SKM-1 treated with dmso at 0.1 percent for 144 hours (cell line): ENCODE data around the gene PHAF1.

ENCODE experiments used
- DNase-seq: peaks from one replicate; lab custom pipeline; 2025; ENCODE audit not compliant: unreplicated experiment; lab: John Stamatoyannopoulos, UW

Gene PHAF1

DNA sequence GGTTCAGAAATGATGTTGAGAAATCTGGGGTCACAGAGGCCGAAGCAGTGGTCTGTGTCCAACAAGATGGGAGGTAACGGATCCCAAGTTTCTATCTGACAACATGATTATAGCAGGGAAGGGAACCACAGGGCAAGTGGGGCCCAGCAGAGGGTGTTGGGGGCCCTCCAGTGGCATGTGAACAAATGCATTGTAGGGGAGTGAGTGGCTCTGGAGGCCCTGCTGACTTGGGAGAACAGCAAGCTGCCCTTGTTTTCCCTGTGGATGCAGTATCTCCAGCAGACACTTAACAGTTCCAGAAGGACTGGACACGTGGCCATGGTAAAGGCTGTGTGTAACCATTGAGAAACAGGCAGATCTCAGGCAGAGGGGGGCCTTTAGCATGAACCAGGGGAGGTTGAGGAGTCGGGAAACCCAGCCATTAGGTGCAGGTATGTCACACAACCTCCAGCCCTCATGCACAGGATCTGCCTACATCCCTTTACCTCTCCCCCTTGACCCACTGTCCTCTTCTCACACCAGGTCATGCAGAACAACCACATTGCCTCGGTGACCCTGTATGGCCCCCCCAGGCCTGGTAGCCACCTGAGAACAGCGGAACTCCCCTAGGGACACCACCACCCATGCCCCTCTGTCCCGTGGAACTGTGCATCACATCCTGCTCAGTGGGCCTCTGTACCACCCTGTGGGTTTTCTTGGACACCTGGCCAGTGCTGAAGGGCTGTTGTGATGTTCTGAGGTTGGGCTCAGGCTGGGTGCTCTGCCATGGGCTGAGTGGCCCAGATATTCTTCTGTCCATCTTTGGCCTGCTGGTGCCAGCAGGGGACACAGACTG is 37.0 kb downstream of the PHAF1 start:
- no peak for DNase-seq

DNA sequence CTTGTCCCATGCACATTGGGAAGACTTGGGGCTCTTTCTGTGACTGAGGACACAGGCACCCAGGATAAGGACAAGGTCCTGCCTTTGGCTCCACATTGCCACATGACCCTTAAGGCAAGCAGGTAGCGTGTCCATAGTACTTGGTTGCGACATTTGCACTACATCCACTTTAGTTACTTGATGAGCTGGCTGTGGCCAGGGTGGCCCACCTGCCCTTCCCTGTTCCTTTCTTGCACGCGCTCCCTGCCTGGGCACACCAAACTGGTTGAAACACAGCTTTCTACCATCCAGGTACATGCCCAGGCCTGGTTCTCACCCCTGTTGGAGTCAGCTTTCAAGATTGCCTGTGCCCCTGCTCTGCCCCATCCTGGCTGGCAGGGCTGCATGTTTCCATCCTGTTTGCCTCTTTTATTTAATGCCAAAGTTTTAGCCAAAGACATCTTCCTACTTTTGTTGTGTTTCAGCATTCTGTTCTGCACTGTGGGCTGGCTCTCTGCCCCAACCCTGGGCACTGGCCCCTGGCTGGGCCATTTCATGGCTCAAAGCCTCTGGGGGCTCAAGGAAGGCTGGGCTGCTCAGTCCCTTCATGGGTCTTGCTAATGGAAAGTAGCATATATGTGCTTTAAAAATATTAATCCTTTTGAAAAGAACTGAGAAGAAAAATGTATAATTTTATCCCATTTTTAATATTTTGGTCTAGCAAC is 37.8 kb downstream of the PHAF1 start:
- DNase-seq = no peak

DNA sequence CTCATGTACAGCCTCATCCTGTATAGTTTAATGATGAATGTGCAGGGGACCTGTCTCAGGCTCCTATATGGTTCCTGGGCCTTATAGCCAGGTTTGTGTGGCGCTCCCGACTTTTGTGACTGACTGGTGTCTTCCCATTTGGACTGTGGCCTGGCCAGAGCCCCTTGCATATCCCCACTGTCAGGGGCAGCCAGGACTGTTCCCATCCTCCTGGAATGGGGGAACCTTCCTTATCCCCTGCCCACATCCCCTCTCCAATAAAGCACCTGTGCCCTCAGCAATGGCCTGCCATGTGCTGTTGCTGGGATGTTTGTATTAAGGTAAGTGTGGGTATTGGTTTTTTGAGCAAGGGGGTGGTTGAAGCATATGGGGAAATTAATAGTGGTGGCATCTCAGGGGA is 38.5 kb downstream of the PHAF1 start:
- no peak for DNase-seq

DNA sequence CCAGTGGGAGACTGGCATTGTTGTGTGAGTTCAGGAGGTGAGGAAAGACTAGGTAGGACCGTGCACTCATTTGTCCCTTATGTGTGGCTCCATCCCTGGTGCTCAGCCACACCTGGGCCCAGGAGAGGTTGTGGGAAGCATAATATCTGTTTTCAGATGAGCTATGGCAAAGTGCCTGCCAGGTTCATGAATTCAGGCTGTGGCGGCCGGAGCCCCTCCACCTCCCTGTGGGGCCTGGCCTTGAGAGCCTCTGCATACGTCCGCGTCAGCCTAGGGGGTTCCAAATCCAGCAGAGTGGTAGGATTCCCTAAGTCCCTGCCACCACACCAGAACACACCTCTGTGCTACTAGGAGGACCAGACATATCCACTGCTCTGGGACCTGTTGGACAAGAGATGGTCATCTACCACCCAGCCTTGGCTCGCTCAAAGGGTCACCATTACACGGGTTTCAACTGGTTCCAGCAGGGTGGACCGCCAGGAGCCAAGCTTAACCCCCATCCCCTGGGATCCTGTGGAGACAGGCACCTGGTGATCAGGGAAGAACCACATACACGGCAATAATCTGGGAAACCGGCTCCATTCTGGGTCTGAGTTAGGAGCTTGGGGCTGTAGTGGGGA is 39.0 kb downstream of the PHAF1 start:
- DNase-seq = no peak

DNA sequence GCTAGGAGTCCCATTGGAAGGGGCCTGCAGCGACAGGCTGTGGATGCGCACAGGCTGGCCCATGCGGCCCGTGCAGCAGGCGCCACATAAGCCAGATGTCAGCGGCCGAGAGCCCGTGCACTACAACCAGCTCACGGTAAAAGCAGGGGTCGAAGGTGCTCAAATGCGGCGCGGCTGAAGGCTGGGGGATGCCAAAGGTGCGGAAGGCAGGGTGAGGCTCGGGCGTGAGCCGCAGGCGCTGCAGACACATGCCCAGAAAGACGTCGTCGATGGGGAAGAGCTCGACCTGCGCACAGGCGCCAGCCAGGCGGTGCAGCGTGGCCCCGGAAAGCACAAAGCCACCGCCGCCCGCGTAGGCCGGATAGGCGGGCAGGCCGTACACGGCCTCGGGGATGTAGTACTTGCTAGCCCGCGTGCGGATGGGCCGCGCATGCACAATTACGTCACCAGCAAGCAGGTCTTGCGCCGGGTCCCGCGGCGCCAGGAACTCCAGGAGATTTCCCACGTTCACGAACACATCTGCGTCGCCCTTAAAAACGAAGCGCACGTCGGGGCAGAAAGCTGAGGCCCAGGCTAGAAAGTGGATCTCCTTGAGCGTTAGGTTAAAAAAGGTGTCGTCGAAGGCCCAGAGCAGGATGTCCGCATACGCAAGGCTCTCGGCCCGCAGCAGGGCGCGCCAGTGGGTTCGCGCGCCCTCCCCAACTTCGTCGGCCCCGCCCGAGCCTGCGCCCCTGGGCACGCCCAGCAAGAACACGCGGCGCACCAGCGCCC is 39.7 kb downstream of the PHAF1 start:
- no peak for DNase-seq

DNA sequence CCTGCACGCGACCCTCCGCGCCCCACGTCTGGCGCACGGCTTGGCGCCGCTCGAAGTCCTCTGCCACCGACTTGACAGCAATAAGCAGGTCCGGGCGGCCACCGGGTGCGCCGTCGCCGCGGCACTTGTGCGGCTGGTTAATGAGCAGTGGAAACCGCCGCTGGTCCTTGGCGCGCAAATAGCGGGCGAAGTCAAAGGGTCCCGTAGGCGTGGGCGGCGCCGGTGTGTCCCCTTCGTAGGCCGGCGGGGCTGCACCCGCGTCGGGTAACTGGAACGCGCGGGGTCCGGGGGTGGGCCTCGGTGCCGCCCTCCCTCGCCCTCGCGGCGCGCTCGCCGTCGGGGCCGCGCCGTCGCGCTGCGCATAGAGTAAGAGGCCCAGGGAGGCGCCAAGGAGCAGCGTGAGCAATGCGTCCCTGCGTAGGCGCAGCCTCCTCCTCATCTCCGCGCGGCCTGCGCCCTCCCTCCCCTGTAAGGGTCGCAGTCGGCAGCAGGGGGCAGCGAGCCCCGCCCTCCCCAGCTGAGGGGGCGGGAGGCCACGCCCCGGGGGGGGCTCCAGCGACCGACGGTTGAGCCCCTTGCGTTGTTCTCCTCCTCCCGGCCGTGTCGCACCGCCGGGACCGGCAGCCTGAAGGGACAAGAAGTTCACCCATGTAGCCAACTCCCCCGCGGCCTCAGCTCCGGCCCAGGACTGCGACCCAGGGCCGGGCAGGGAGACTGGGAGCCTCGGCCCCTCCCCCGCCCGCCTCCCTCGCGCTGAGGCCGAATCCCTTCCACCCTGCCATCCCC is 40.5 kb downstream of the PHAF1 start:
- no peak for DNase-seq

GRCh38 chr16:67150833-67151396 is 41.2 kb downstream of the PHAF1 start, which contains the start of gene B3GNT9:
Gene B3GNT9 (minus strand): TSS chr16:67150998. CDS start chr16:67150485, 513 bp downstream.
- DNase-seq = no peak

- DNase-seq = no peak
These were observed 41.8 kb downstream of the PHAF1 start for GRCh38 chr16:67151431-67152097.

DNA sequence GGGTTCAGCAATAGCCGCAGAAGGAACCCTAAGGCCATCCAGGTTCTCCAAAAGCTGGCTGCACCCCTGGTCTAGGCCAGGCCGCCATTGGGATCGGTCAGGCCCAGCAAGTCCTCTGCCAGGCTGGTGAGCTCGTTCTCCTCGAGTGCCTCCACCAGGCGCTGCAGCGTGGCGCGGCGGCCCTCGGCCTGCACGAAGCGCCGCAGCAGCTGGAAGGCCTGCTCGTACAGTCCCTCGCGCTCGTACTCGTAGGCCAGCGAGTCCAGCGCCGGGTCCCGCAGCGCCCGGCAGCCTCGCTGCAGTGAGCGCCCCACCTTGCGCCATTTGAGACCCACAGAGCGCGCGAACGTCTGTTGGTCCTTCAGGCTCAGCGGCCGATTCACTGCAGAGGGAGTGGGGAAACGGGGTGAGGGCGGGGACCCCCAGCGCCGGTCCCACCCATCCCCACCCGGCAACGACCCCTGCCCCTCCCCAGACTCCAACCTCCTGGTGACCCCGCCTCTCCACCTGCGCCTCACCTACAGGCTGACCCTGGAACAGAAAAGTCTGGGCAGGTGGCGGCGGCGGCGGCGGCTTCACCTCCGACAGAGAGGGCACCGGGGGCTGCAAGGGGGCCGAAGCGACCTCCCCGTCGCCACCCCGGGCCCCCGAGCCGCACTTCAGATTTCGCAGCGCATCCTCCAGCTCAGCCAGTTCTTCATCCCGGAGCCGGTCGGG is 45.0 kb downstream of the PHAF1 start:
- DNase-seq = no peak

DNA sequence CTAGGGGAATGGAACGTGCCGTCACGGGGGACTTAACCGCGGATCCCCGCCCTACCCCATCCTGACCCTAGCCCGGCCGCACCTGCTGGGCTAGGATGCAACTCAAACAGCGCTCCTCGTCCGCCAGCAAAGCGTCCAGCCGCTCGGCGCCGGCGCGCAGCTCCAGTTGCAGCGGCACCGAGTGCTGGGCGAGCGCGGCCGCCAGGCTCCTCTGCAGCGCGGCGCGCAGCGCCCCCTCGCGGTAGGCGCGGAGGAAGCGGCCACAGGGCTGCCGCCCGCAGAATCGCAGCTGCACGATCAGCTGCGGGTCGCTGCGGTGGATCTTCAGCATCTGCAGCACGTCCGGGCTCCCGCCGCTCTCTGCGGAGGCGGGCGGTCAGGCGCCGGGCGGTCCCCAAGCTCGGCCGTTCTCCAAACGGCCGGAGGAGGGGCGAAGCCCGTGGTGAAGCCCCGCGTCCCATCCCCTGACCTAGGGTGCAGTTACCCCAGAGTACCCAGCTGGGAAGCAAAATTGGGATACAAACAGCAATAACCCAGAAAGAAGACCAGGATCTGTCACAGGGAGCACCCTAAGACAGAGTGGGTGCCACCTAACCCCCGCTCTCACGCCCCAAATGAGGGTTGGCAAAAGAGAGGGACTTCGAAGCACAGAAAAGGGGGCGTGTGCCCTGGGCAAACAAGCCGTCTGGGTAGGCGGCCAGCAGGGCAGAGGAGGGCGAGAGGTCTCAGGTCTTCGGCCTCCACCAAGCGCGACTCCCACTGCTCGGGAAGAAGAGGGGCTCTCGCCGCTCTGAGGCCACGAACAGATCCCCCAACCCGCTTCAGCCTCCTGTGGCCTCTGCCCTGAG is 45.8 kb downstream of the PHAF1 start:
- DNase-seq = peak; percentile 58

GRCh38 chr16:67156143-67156844 is 46.6 kb downstream of the PHAF1 start:
- no peak for DNase-seq

DNA sequence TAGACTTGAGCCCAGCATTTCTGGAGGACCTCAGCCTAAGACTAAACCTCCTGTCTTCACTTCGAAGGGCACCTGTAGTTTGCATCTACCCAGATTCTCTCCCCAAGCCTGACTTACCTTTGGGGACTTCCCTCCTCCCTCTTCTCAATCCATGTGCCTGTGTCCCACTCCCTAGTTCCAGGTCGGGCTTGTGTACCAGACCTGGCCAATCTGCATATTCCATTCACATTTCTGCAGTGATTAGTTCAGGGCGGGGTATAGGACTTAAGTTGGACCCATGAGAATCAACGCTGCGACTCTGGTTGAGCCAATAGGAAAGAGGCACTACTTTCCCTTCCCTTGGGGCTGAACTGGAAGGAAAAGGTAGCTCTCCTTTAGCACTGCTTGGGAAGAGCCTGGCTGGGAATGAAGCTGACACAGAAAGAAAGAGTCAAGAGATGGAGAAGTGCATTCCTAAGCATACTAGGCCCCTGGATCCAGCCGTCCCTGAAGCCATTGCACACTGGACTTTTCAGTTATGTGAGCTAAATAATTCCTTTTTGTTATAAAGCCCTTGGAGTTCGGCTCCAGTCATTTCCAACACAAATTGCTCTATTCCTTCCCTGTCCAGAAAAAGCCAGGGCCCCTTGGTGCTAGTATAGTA is 47.5 kb downstream of the PHAF1 start:
- DNase-seq = no peak

DNA sequence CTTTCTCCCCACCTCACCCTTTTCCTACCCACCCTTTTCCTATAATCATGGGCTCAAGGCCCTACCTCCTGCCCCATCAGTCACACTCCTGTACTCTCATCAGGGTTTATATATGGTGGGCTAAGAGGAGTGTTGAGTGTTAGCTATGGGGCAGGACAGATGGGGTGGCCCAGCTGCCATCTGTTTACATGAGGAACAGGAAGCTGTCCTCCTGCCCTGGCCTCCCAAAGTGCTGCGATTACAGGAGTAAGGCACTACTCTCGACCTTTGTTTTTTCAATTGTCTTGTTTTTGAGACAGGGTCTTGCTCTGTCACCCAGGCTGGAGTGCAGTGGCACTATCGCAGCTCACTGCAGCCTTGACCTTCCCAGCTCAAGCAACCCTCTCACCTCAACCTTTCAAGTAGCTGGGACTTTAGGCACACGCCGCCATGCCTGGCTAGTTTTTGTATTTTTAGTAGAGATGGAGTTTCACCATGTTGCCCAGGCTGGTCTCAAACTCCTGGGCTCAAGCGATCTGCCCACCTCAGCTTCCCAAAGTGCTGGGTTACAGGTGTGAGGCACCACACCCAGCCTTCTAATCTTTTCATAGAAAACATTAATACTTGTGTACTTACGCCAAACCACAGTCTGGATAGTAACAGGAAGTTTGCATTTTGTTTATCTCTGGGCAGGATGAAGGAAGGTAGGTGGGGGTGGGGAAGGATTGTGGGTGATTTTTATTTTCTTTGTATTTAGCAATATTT is 48.3 kb downstream of the PHAF1 start:
- DNase-seq = no peak

- DNase-seq = no peak
These were observed 49.2 kb downstream of the PHAF1 start for GRCh38 chr16:67158637-67159600.

GRCh38 chr16:67161595-67162058 is 51.9 kb downstream of the PHAF1 start:
- no peak for DNase-seq
